ENCODE results near the gene LIN54.
"Not testable (repeated sequence)": the region's sequence is repeated elsewhere in the genome, so short reads cannot be mapped to it uniquely, and the experiment has no call there.

Gene LIN54

GRCh38 chr4:82930848-82931755 lies 79.5 kb downstream of the LIN54 start:
- no peak for FAIRE-seq

DNA sequence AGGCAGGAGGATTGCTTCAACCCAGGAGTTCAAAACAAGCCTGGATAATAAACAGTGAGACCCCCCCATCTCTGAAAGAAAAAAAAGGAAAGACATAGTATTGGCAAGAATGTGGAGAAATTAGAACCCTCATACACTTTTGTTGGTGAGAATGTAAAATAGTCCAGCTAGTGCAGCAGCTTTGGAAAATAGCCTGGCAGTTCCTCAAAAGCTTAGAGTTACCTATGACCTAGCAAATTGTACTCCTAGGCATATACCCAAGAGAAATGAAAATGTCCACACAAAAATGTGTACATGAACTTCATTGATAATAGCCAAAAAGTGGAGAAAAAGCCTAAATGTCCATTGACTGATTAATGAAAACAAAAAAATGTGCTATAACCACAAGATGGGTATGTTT lies 88.8 kb downstream of the LIN54 start:
- FAIRE-seq = no peak

- no peak for FAIRE-seq
These were observed 91.2 kb downstream of the LIN54 start for GRCh38 chr4:82919386-82919785.

GRCh38 chr4:82918091-82918490 lies 92.5 kb downstream of the LIN54 start:
- no peak for FAIRE-seq

GRCh38 chr4:82913968-82914367 lies 96.7 kb downstream of the LIN54 start:
- not testable (repeated sequence) for FAIRE-seq

DNA sequence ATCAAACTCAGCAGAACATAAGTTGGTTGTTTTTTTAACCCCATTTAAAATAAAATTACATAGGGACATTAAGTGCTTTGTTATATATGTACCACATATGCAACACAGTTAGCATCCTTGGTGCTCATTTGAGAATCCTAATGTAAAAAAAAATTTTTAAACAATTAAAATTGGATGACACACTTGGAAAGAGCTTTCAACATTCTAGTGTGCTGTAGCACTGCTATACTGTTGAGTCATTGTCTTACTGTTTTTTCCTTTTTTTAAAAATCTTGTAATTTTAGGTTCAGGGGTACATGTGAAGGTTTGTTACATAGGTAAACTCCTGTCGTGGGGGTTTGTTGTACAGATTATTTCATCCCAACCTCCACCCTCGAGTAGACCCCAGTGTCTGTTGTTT lies 97.3 kb downstream of the LIN54 start:
- FAIRE-seq = peak; percentile 33

- no peak for FAIRE-seq
These were observed 101.3 kb downstream of the LIN54 start for GRCh38 chr4:82909326-82909725.

DNA sequence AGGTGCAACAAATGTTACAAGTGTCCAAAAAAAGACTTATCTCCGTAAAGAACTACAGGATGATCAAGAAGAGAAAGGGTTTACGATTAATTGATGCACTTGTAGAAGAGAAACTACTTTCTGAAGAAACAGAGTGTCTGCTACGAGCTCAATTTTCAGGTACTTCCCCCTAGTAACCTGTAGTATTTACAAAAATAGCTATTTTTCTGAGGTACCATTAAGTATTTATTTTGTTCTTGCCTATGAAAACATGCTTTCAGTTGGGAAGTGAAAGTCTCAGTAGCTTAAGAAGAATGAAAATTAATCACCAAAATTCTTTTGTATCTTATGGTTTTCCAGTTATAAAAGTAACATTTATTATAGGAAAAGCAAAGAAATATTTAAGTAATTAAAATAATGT lies 104.2 kb downstream of the LIN54 start:
- no peak for FAIRE-seq

DNA sequence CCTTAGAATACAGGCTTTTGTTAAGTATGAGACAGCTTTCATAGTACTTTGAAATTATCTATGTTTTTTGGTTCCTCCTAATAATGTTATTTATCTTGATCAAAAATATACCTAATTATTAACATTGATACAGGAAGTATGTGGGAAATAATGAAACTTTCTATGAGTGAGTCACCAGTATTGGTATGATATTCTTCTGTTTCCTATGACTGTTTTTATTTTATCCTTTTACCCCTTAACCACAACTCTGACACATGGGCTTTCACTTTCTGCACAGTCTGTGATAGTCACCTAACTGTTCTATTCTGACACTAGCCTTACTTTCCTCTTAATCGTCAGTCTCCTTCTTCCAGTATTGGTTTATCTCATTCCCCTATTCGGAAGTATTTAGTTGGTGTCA lies 105.4 kb downstream of the LIN54 start:
- no peak for FAIRE-seq

DNA sequence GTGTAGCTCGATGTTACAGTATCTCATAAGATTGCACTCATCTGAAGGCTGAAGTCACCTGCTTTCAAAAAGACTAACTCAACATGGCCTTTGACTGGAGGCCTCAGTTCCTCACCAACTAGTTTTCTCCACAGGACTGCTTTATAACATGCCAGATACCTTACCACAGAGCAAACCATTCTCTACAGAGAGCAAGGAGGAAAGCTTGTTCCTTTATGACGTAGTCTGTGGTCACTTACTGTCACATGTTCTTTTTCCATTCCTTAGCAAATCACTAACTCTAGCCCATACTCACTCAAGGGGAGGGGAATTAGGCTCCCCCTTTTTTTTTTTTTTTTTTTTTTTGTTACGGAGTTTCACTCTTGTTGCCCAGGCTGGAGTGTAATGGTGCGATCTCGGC lies 106.9 kb downstream of the LIN54 start:
- FAIRE-seq = no peak

DNA sequence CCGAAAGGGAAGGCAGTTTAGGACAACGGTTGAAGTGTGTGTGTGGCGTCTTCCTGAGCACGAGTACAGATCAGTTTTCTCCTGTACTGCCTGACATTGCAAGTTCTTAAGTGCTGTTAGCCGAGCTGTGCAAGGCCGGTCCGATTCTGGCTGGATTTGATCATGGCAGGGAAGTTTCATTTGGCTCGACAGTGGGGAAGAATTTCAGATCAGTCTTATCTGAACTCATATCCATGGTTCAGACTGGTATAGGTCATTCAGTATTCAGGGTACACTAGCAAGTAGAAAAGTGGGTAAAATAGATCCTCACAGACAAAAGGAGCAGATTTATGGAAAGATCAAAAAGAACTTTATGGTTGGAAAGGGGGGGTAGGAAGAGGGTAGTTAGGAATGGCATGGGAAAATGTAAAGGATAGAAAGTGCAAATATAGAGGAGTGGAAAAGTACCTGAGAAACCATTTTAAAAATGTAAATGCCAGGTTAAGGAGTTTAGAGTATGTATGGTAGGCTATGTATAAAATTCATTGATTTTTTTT lies 109.4 kb downstream of the LIN54 start:
- no peak for FAIRE-seq

GRCh38 chr4:82900411-82901182 lies 110.0 kb downstream of the LIN54 start, which contains the start of gene THAP9:
THAP9 (plus strand) TSS chr4:82900735; CDS start chr4:82900803, 68 bp downstream.
- FAIRE-seq = peak; percentile 99

DNA sequence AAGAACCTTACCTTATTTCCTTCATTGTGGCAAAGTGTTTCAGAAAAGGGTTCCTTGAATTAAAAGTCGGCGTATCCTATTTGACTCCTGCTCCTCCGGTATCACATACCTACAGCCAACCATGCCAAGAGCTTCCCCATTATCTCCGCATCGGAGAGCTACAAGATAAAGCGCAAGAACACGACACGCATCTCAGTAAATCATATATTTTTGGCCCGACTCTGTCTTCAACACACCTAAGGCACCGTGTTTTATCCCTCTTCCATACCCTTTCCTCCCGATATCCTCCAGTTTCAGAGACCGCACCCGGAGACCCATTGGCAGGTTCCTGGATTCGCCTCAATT lies 110.6 kb downstream of the LIN54 start:
- FAIRE-seq = no peak

DNA sequence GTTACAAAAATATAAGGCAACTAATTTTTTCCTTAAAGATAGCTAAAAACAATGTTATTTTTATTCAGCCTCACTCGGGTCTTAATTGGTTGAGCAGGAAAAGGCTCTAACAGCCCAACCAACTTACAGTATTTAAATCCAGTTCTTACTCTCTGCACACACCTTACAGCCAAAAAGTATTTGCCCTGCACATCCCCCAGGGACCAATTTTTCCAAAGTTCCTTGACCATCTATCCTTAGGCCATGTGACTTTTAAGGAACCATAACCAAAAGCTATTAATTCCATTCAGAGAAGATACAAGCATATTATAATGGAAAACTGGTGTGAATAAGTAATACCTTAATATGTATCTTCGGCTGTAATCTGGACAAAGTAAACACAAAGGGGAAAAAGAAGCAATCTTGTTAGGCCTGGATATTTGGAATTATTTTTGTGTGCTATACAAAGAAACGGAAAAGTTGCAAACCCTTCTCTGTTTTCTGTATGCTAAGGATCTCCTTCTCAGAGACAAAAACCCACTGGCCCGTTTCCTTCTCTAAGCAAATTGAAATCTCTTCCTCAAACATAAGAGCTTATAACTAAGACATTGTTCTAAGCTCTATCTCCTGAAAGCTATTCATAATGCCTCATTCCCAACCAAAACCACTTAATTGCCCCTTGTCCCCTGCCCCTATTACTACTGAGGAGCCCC lies 111.1 kb downstream of the LIN54 start:
- FAIRE-seq = peak; percentile 74

DNA sequence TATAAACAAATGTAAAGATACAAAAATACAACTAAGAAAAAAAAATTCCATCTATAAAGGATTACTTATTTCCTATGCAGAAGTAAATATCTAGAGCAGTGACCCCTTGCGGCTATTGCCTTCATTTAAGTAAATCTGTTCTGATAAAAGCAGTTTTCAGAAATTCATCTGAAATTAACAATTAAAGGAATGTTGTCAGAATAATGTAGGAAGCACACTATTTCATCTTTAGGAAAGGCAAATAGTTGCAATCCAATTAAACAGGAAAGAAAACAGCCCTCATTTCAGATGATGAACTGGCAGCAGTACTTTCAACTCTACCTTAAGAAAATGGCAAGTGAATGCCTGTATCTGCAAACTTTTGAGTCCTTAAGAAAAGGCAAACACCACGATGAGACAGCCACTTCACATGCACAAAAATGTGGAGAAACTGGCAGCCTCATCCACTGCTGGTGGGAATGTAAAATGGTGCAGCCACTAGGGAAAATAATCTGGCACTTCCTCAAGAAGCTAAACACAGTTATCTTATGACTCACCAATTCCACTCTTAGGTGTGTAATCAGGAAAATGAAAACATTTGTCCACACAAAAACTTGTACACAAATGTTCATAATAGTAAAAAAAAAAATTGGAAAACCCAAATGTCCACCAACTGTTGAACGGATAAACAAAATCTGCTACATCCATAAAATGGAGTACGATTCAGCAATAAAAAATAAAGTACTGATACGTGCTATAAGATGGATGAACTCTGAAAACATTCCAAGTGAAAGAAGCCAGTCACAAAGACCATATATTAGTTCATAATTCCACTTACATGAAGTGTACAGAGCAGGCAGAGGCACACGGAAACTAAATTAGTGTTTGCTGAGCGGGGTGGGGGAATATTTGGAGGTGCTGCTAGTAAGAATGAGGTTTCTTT lies 112.0 kb downstream of the LIN54 start:
- FAIRE-seq = peak; percentile 92

DNA sequence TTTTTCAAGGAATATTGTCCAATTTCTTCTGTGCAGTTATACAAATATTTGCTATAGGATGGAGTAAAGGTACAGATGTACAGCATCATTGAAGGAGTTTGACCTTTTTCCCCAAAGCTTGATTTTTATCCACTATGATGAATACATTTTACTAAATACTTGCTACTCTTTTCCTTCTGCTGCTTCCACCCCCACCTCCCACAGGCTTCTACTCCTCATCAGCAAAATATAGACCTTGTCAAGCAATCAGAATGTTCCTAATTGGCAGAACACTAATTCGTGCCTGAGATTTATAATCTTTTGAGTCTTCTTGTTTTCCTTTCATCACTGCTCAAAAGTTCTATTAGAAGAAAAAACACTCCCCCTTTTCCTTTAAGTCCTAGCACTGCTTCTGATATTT lies 113.9 kb downstream of the LIN54 start:
- FAIRE-seq = no peak

DNA sequence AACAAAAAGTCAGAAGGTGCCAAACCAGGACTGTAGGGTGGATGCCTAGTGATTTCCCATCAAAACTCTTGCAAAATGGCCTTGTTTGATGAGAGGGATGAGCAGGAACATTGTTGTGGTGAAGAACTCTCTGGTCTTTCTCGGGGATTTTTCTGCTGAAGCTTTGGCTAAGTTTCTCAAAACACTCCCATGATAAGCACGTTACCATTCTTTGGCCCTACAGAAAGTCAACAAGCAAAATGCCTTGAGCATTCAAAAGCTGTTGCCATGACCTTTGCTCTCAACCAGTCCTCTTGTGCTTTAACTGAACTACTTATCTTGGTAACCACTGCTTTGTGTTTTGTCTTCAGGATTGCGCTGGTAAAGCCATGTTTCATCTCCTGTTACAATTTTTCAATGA lies 116.7 kb downstream of the LIN54 start:
- no peak for FAIRE-seq

DNA sequence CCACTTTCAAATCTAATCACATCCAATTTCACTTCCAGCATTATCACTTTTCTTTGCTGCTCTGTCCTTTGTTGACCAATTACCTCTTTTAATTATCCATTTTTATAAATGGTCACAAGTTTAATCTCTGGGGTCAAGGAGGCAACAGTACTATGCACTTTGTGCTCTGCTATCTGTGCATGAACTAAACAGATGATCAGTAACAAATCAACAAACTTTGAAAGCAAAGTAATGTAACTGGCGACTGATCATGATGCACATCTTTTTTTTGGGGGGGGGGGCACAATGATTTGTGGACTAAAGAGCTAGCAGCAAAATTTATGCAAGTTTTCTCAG lies 118.2 kb downstream of the LIN54 start:
- no peak for FAIRE-seq

DNA sequence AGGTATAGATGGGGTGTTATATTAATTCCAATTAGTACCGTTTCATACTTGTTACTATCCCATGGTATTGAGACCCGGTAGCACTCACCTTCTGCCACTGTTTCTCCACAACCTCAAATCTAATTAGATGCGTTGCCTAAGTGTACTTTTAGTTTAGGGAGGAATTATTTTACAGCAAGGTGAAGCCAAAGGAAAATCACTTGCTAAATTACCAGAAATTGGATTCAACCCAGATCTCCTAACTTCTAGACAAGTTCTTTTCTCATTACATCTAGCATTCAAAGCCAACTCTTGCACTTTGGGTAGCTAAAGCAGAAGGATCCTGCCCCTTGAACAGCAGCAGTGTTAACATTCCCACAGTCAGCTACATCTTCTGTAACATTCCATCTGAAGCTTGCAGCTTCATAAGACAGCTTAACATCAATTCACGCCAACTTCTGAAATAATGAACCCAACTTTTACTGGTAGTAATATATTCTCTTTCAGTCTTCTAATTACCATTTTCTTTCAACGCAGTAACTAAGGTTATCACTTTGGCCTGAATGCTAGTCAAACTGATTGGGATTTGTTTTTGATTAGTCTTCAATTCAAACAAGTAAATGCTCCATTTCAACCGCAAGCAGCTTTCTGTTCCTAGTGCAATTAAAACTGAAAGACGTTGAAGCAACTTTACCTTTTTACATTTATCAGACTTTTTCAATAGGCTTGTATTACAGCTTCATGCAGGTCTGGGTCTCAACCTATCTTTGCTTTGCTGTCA lies 118.7 kb downstream of the LIN54 start:
- peak; percentile 83 for FAIRE-seq

DNA sequence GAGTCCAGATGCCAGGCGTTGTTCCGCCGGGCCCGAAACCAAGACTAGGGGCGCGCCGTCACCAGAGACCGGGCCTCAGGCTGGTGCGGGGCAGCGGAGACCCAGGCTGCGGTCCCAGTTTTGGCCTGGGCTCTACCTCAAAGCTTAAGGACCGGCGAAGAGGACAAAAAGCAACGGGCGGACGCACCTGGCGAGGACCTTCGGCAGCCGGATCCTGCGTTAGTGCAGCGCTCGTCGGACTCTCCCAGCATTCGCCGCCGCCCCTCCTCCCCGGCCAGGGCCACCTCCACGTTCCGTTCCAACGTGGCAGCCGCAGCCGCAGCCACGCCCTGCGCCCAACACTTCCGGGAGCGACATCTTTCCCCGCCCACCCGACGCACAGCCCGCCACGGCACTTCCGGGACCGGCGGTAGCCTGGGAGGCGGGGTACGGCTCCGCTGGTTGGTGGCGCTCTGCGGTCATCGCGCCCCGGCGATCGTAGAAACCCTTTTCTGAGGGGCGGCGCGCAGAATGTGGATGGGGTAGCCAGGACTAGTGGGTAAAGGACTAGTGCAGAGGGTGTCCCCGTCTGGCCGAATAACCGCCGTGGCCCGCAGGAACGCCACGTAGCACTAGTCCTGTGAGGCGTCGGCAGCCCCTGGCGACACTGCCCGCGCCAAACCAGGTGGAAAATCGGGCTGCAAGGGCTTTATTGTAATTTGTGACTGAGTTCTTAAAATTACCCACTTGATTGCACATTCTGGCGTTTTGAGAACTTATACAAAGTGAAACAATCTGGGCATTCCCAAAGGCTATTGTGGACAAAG lies 119.5 kb downstream of the LIN54 start, which contains the start of gene SEC31A:
TSS of gene SEC31A (minus strand) at position 253 of the 806 bp plus-strand sequence. CDS start 9,217 bp downstream, outside the sequence.
- peak; percentile 90 for FAIRE-seq

Measured in G401.6 (cell line).